GM12891 (cell line): ENCODE data around the gene FOXL1.

Experiments
- POLR2A ChIP-seq: IDR thresholded peaks from 2 replicates; pipeline ENCODE4 v1.6.1; 2011; ENCODE audit warnings: low read depth, low read length, control low read depth
- POLR2AphosphoS5 ChIP-seq: IDR thresholded peaks from 2 replicates; pipeline ENCODE4 v1.6.1; 2011; ENCODE audit warnings: low read depth, low read length, control low read depth
- POU2F2 ChIP-seq: IDR thresholded peaks from 2 replicates; pipeline ENCODE4 v1.6.1; 2011; ENCODE audit warnings: low read depth, mild to moderate bottlenecking, control low read depth, low read length, moderate library complexity
- SPI1 ChIP-seq: IDR thresholded peaks from 2 replicates; pipeline ENCODE4 v1.6.1; 2011; ENCODE audit warnings: low read depth, low read length, control low read depth
- TAF1 ChIP-seq: IDR thresholded peaks from 2 replicates; pipeline ENCODE4 v1.6.1; 2011; ENCODE audit warnings: low read depth, low read length, control low read depth

DNA sequence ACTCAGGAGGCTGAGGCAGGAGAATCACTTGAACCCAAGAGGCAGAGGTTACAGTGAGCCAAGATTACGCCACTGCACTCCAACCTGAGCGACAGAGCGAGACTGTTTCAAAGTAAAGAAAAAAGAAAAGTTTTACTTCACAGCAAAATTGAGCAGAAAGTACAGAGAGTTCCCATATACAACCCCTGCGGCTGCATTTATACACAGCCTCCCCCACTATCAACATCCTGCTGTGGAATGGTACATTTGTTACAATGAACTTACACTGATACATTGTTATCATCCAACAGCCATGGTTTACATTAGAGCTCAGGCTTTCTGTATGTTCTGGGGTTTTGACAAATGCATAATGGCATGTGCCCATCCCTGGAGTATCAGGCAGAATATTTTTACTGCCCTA is 20.8 kb upstream of the FOXL1 start:
- TF ChIP-seq POLR2AphosphoS5 (no peak), SPI1 (no peak), POLR2A (no peak), TAF1 (no peak), POU2F2 (no peak)
